Suprapubic skin (tissue), 4 donors: Measurements from ENCODE around the gene KRTAP10-6. TPM values are rescaled to one million over a fixed set of nuclear protein-coding genes. Genes with fewer than 3 reads are reported as not detected.
"Not testable (repeated sequence)": the region's sequence is repeated elsewhere in the genome, so short reads cannot be mapped to it uniquely, and the experiment has no call there.

Experiments used
- DNase-seq, 2 donors: peaks; one replicate each; pipeline ENCODE4 v3.0.0-alpha.2; 2019; ENCODE audit warnings: low spot score in 2 of 2
- H3K27ac ChIP-seq: fragments of 200-600 bp; sonication (generic); one replicate; pipeline ENCODE4 v1.5.1; 2019
- H3K27me3 ChIP-seq: fragments of 200-600 bp; sonication (generic); one replicate; pipeline ENCODE4 v1.5.1; 2019
- H3K36me3 ChIP-seq: fragments of 200-600 bp; sonication (generic); one replicate; pipeline ENCODE4 v1.5.1; 2019
- H3K4me1 ChIP-seq: fragments of 200-600 bp; sonication (generic); one replicate; pipeline ENCODE4 v1.5.1; 2019
- H3K4me3 ChIP-seq: fragments of 200-600 bp; sonication (generic); one replicate; pipeline ENCODE4 v1.5.1; 2019; ENCODE audit warnings: mild to moderate bottlenecking
- H3K9me3 ChIP-seq: fragments of 200-600 bp; sonication (generic); one replicate; pipeline ENCODE4 v1.5.1; 2019
- EP300 ChIP-seq: sonication (generic); formaldehyde crosslinking; IDR thresholded peaks from one replicate; pipeline ENCODE4 v1.6.1; 2017; ENCODE audit warnings: antibody characterized with exemption
- POLR2A ChIP-seq, 2 donors: fragments of 450-650 bp; IDR thresholded peaks; one replicate each; pipeline ENCODE4 v1.6.1; 2017; ENCODE audit warnings: antibody characterized with exemption in 2 of 2, mild to moderate bottlenecking in 2 of 2, moderate library complexity in 2 of 2
- POLR2AphosphoS5 ChIP-seq, 3 donors: sonication (generic); formaldehyde crosslinking; IDR thresholded peaks; one replicate each; pipeline ENCODE4 v1.6.1; 2017; ENCODE audit warnings: antibody characterized with exemption in 3 of 3
- WGBS: methylation state at CpG from one replicate; pipeline ENCODE4 v1.1.5; 2018; 5-methylcytosine and 5-hydroxymethylcytosine counted together
- total RNA-seq, 4 donors: library from RNA; depleted of rRNA; stranded (reverse); fragments of >200 nt; gene quantifications; one replicate each; pipeline ENCODE4 v1.1.0, GENCODE V29; 2016
- TF ChIP-seq, protein P1 (sequence below), 2 donors: fragments of 200-600 bp in 1 of 2; fragments of 450-650 bp in 1 of 2; sonication (generic) in 1 of 2; IDR thresholded peaks; one replicate each; pipeline ENCODE4 v1.5.1; 2016 to 2019; ENCODE audit warnings: antibody characterized with exemption in 2 of 2, mild to moderate bottlenecking in 1 of 2, moderate library complexity in 1 of 2

The KRTAP10-6 gene
- total RNA-seq, 4 donors from 2014 or later: 2.0 to 3.1 TPM; not detected in 2

DNA sequence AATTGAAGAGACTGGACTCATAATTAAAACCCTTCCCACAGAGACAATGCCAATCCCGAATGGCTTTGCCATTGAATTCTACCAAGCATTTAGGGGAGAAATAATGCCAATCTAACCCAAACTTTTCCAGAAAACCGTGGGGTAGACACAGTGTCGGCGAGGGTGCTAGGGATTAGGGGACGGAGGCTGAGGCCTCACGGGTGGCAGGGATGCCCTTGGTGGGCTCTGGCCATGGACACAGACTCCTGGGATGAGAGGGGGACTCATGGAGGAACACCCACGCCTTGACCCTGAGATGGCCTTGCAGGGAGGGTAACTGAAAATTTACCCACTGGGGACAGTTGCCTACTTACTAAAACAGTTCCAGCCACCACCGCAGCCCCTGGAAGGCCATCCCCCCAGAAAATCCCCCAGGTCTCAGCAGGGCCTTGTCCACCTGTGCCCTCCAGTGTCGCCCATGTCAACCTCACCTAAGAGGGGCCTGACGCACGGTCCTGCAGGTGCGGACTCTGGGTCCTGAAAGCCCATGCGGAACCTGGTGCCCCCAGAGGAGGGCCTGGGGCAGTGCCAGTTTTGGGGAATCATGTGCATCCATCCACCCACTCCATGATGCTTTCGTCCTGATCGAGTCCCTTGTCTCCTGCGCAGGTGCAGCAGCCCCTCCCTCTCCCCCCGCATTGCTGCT is 13.8 kb downstream of the KRTAP10-6 start:
- H3K27ac ChIP-seq: no peak overlapping the region
- no peaks in the 10 kb centered on the region for H3K36me3 ChIP-seq
- no peak overlapping the region for H3K4me3 ChIP-seq
- WGBS: 97% methylated on average over 10 of the region's 17 CpGs
- peaks cover 8% of the 10 kb centered on the region for H3K4me1 ChIP-seq
- TF ChIP-seq EP300 (no peak), POLR2A (IDR thresholded peaks at IDR 0.05) (no peak), POLR2AphosphoS5 (IDR thresholded peaks at IDR 0.05) (no peak)
- TF ChIP-seq, protein P1, sequence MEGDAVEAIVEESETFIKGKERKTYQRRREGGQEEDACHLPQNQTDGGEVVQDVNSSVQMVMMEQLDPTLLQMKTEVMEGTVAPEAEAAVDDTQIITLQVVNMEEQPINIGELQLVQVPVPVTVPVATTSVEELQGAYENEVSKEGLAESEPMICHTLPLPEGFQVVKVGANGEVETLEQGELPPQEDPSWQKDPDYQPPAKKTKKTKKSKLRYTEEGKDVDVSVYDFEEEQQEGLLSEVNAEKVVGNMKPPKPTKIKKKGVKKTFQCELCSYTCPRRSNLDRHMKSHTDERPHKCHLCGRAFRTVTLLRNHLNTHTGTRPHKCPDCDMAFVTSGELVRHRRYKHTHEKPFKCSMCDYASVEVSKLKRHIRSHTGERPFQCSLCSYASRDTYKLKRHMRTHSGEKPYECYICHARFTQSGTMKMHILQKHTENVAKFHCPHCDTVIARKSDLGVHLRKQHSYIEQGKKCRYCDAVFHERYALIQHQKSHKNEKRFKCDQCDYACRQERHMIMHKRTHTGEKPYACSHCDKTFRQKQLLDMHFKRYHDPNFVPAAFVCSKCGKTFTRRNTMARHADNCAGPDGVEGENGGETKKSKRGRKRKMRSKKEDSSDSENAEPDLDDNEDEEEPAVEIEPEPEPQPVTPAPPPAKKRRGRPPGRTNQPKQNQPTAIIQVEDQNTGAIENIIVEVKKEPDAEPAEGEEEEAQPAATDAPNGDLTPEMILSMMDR (IDR thresholded peaks at IDR 0.05): no peak
- no peaks in the 10 kb centered on the region for H3K9me3 ChIP-seq
- peak in 1 of 2 donors; percentile 65 for DNase-seq
- peaks cover 13% of the 10 kb centered on the region for H3K27me3 ChIP-seq

DNA sequence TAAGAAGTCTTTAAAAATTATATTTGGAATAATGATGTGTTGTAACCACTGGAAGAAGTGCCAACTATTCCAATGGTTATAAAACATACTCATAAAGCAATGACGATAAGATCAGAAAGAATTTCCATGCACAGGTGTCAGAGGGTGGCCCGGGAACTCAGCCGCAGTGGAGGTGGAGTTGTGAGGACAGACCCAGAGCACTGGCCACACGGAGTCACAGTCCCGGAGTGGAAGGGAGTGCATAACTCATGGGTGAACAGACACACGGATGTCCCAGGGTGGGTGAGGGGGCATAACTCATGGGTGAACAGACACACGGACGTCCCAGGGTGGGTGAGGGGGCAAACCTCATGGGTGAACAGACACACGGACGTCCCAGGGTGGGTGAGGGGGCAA is 16.3 kb downstream of the KRTAP10-6 start:
- Histone ChIP-seq H3K9me3 (no peaks in the 10 kb centered on the region), H3K27me3 (peaks cover 18% of the 10 kb centered on the region), H3K4me3 (no peak overlapping the region), H3K36me3 (no peaks in the 10 kb centered on the region), H3K27ac (no peak overlapping the region), H3K4me1 (peaks cover 8% of the 10 kb centered on the region)
- peak in 1 of 2 donors; percentile 58 for DNase-seq
- TF ChIP-seq, protein P1 (IDR thresholded peaks at IDR 0.05): no peak
- no peak for TF ChIP-seq EP300
- no peak for TF ChIP-seq POLR2A (IDR thresholded peaks at IDR 0.05)
- TF ChIP-seq POLR2AphosphoS5 (IDR thresholded peaks at IDR 0.05): no peak
- 82% methylated on average over 10 of the region's 10 CpGs for WGBS

DNA sequence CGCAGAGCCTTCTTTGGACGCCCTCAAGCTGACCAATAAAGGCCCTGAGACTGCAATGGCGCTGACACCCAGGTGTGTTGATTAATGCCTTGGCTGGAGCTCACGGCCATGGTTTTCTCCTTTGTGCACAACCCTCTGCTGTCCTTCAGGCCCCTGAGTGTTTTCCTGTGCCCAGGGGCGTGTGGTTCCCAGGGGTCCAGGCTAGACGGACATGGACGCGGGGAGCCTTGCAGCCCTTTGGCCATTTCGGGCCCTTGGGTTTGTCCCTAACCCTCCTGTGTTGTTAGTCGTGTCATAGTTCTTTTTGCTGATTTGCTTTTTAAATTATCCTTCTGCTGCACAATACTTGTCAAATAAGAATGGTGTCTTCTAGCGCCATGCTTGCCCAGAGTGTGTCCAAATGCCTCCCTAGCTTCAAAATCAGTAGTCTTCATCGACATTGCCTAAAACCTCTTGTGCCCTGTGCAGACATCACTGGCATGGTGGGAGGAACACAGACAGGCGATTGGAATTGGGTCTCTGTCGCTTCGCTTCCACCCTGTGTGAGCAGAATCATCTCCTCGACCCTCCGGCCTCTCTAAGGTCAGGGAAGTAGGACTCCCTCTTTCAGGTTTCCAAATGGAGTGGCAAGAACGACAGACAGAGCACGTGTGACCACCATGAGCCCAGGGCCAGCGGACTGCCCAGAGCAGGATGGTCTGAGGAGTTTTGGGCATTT is 16.8 kb downstream of the KRTAP10-6 start:
- no peak for TF ChIP-seq POLR2AphosphoS5 (IDR thresholded peaks at IDR 0.05)
- no peak for TF ChIP-seq EP300
- TF ChIP-seq, protein P1 (IDR thresholded peaks at IDR 0.05): no peak
- TF ChIP-seq POLR2A (IDR thresholded peaks at IDR 0.05): no peak
- H3K4me3 ChIP-seq: no peak overlapping the region
- no peaks in the 10 kb centered on the region for H3K9me3 ChIP-seq
- WGBS: 87% methylated on average over 20 of the region's 20 CpGs
- peak in 1 of 2 donors; percentile 72 for DNase-seq
- peaks cover 18% of the 10 kb centered on the region for H3K27me3 ChIP-seq
- H3K4me1 ChIP-seq: peaks cover 8% of the 10 kb centered on the region
- no peak overlapping the region for H3K27ac ChIP-seq
- H3K36me3 ChIP-seq: no peaks in the 10 kb centered on the region

- peak in 1 of 2 donors; percentile 56 for DNase-seq
- no peaks in the 10 kb centered on the region for H3K9me3 ChIP-seq
- peaks cover 4% of the 10 kb centered on the region for H3K4me1 ChIP-seq
- TF ChIP-seq EP300 (no peak), POLR2A (IDR thresholded peaks at IDR 0.05) (no peak)
- H3K27ac ChIP-seq: no peak overlapping the region
- no peak overlapping the region for H3K4me3 ChIP-seq
- 42% methylated on average over 17 of the region's 21 CpGs for WGBS
- peaks cover 22% of the 10 kb centered on the region for H3K27me3 ChIP-seq
- no peaks in the 10 kb centered on the region for H3K36me3 ChIP-seq
These were observed 17.6 kb downstream of the KRTAP10-6 start for GRCh38 chr21:44574457-44575306.

GRCh38 chr21:44573630-44574456 is 18.5 kb downstream of the KRTAP10-6 start, which contains the start of gene KRTAP10-4:
TSS of gene KRTAP10-4 (plus strand) at chr21:44573729. CDS start at chr21:44573759, 30 bp downstream.
- H3K27me3 ChIP-seq: peaks cover 28% of the 10 kb centered on the region
- H3K4me1 ChIP-seq, H3K27ac ChIP-seq, H3K9me3 ChIP-seq, H3K4me3 ChIP-seq, H3K36me3 ChIP-seq: not testable (repeated sequence)
- DNase-seq: peak in 1 of 2 donors; percentile 70
- 55% methylated on average over 11 of the region's 25 CpGs for WGBS
